Stimulated activated CD4-positive, alpha-beta T cell treated with anti-CD3 and anti-CD28 coated beads, Interleukin-2, amount 100 ng/mL, for 4 hours (primary cell): ENCODE results near the gene PRM1.

Experiments used
- DNase-seq: peaks from one replicate; pipeline ENCODE4 v3.0.0-alpha.2; 2020; ENCODE audit warnings: low read depth

PRM1 gene

DNA sequence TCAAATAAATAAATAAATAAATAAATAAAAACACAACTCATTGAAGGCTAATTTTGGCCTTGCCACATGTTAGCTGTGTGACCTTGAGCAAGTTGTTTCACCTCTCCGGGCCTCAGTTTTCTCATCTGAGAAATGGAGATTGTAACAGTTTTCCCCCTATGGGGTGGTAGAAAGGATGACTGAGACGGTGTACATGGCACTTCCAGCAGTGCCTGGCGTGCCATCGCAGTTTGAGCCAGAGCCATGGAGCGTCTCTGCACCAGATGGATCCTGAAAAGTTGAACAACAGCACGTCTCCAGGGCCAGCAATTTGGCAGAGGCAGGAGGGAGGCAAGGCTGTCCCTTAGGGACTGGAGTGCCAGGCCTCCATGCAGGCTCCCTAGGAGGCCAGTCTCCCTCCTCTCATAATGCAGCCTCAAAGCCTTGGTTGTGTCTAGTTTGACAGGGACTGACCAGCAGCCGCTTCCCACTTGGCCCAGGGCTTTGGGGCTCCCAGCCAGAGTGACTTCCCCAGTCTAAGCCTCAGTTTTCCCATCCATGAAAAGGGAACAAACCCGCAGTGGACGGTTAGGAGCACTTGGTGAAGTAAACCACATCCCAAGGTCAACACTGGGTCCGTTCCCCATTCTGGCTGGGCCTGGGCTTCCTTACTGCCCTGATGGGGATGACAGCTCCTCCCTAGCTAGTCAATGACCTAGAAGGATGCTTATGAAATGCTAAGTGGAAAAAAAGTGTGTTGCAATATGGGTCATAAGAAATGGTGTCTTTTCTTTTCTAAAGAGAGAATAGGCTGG lies 44.5 kb downstream of the PRM1 start:
- no peak for DNase-seq

DNA sequence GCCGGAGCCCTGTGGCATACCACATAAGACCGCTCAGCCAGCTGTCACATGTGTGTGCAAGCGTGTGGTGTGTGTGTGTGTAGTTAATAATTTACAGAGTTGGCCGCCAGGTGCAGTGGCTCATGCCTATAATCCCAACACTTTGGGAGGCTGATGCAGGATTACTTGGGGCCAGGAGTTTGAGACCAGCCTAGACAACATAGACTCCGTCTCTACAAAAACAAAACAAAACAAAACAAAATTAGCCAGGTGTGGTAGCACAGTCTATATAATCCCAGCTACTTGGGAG lies 45.5 kb downstream of the PRM1 start:
- DNase-seq, result no peak

DNA sequence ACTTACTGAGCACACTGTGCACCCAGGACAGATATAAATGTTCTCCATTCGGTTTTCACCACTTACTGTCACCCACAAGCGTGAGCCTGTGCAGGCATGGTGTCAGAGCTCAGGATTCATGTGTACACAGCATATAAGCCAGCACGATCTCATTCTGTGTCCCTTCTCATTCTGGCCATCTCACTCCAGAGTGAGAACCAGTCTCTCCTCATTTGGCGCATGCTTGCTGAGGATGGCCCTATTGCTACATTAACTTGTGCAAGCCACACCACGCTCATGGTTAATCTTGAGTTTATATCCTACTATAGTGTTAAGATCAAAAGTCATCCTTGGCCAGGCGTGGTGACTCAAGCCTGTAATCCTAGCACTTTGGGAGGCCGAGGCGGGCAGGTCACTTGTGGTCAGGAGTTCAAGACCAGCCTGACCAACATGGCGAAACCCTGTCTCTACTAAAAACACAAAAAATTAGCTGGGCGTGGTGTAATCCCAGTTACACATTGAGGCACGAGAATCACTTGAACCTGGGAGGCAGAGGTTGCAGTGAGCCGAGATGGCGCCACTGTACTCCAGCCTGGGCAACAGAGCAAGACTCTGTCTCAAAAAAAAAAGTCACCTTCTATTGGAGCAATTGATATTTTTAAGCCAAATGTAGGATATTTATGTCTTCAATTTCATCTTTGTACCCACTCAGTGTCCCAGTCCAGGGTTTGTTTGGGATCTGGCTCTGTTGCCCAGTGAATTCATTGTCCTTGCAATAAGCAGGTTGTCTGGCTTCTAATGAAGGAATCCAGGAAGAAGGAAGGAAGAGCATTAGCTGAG lies 46.0 kb downstream of the PRM1 start:
- no peak for DNase-seq

DNA sequence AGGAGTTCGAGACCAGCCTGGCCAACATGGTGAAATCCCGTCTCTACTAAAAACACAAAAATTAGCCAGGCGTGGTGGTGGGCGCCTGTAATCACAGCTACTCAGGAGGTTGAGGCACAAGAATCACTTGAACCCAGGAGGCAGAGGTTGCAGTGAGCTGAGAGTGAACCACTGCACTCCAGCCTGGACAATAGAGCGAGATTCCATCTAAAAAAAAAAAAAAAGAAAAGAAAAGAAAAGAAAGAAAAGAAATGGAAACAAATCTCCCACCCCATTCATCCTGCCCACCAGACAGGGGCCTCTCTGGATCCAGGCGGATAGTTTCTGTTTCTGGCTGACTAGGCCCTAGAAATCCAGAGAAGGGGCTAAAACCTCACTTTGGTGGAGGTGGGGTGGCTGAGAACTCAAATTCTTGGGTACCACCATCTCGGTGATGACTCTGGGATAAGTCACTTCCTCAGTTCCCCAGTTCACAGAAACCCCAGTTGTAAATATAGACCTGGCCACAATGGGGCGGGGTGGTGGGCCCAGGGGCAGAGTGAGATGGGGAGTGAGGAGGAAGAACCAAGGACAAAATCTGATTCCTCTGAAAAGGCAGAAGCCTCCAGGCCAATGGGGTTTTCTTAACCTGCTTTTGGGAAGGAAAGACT lies 47.3 kb downstream of the PRM1 start:
- DNase-seq, result peak; percentile 67

DNA sequence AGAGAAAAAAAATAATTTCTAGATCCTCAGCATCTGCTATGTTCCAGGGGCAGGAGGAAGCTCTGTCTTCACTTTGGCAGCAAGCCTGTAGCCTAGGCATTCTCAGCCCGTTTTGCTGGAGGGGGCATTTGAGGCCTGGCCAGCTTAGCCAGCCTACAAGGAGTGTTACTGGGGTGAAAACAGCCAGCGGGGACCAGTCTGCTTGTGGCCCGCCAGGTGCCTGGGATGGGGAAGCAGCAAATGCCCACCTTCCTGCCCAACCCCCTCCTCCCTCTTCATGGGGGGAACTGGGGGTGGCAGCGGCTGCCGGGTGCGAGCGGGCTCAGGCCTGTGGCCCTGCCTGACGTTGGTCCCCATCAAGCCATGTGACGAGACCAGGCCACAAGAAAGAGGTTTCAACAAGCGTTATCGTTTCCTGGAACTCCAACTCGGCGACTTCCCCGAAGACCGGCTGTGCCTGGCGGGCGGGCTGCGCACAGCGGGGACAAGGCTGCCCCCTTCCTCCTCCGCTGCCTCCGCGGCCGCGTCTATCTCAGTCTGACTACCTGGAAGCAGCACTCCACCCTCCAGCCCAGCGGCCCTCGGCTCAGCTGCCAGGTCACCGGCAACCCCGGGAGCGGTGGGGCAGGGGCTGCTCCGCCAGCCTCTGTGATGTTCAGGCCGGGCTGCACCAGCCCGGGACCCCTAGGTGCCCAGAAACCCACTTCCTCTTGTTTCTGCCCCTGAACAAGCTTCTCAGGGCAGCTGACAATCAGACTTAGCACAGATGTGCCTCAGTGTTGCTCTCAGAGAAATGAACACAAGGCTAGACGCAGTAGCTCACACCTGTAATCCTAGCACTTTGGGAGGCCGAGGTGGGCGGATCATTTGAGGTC lies 48.0 kb downstream of the PRM1 start:
- DNase-seq, result peak; percentile 86

DNA sequence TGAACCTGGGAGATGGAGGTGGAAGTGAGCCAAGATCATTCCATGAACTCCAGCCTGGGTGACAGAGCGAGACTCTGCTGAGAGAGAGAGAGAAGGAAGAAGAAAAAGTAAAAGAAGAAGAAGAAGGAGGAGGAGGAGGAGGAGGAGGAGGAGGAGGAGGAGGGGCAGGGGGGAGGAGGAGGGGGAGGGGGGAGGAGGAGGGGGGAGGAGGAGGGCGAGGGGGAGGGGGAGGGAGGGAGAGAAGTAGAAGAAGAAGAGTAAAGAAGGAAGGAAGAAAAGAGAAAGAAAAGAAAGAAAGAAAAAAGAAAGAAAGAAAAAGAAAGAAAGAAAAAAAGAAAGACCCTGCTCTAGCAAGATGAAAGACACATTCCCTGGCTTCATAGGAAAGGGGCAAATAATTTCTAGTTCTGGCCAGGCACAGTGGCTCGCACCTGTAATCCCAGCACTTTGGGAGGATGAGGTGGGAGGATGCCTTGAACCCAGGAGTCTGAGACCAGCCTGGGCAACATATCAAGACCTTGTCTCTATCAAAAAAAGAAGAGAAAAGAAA lies 48.8 kb downstream of the PRM1 start:
- DNase-seq, result no peak

DNA sequence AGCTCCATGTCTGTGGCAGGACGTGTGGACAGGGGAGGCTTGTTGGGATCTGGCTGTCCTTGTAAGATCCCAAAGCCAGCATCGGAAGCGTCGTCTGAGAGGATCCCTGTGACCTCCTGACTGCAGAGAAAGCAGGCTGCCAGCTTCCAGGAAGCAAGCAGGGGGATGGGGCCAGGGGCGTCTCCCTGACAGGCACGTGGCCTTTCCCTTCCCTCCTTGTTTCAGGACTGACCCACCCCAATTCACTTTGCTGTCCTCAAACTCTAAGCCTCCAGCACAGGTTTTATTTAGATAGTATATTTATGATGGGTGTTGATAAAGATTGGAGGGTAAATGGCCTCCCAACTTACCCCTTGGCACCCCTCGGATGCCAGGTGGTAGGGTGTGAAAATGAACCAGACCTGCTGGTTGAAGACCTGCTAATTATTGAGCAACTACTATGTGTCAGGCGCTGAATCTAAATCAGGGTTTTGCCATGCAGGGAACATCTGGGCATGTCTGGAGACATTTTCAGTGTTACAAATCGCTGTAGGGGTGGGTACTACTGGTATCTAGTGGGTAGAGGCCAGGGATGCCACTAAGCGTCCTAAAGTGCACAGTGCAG lies 49.7 kb downstream of the PRM1 start:
- DNase-seq, result no peak
